ENCODE data around the gene HLA-DRA.

DNA sequence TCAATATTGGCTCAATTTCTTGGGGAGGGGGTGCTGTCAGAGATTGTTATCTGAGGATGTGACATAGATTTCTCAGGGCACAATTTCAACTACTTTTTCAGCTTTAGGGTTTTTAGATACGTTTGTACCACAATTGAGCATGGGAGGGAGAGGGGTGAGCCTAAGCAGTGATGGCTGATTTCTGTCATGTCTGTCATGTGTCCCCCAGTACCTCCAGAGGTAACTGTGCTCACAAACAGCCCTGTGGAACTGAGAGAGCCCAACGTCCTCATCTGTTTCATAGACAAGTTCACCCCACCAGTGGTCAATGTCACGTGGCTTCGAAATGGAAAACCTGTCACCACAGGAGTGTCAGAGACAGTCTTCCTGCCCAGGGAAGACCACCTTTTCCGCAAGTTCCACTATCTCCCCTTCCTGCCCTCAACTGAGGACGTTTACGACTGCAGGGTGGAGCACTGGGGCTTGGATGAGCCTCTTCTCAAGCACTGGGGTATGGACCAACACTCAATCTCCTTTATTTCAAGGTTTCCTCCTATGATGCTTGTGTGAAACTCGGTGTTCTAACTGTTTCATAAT lies 3.4 kb downstream of the HLA-DRA start:
- no peak for TF ChIP-seq CTCF (IDR thresholded peaks at IDR 0.05)
- TF ChIP-seq, protein P1, sequence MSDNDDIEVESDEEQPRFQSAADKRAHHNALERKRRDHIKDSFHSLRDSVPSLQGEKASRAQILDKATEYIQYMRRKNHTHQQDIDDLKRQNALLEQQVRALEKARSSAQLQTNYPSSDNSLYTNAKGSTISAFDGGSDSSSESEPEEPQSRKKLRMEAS (IDR thresholded peaks at IDR 0.05; ENCODE audit: low read depth) = no peak
- TF ChIP-seq POLR2AphosphoS5 (IDR thresholded peaks at IDR 0.05; ENCODE audit: low read depth, low read length) = no peak

Data from SK-N-SH (cell line).